Stimulated activated CD8-positive, alpha-beta memory T cell treated with anti-CD3 and anti-CD28 coated beads, Interleukin-7, amount 100 ng/mL, for 48 hours (primary cell): Measurements from ENCODE around the gene WDFY3.
"Not testable (repeated sequence)": the region's sequence is repeated elsewhere in the genome, so short reads cannot be mapped to it uniquely, and the experiment has no call there.

Source experiments
- DNase-seq, 2 donors: peaks; one replicate each; pipeline ENCODE4 v3.0.0-alpha.2; 2020; ENCODE audit warnings: low read depth in 1 of 2; ENCODE audit errors: extremely low read depth in 1 of 2

The WDFY3 gene

DNA sequence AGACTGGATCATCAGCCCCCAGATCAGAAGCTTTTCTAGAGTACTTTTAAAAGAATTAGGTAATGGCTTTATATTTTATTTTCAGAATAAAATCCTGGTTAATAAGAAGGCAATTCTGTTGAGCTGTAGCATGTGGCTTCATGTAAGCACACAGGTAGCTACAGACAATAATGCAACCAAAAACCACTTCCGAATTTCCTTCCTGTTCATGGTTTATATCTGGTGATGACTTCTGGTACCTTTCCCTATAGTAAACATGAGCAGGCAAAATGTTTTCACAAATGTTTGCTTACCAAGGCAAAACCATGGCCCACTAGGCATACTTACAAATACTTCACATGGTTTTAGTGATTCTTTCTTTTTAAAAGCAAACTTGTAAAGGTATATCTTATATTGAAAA lies 239.0 kb downstream of the WDFY3 start:
- DNase-seq, result no peak

DNA sequence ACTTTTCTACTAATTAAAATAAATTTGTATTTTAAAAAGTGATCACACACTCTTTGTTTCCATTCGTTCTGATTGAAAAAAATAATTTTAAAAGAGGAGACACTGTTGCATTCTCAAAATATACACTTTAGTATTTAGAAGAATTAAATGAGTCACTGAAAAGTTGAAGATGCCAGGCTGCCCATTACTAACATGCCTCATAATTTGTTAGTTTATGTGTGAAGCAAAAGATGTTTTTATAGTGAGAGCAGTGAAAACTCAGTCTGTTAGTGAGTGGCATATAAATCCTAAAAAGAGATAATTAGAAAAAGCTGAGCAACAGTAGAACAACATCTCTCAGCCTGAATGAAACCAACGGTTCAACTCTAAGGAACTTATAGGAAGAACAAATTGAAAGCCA lies 240.1 kb downstream of the WDFY3 start:
- DNase-seq, result no peak

DNA sequence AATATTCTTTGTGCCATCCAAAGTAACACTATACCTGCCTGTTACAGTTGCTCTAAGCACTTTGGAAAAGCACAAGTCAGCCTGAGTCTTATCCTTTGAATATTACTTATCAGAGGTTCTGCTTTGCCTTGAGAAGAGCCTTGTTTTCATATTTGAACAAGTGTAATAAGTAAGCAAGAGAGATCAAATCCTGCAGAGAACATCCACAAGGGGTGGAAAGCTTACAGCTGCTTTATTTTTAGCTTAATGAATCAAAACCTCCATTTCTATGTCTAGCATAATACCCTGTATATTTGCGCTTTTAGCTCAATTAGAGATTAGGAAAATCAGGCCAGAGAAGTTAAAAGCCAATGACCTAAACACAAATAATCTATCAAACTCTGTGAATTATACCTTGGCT lies 243.8 kb downstream of the WDFY3 start:
- no peak for DNase-seq

DNA sequence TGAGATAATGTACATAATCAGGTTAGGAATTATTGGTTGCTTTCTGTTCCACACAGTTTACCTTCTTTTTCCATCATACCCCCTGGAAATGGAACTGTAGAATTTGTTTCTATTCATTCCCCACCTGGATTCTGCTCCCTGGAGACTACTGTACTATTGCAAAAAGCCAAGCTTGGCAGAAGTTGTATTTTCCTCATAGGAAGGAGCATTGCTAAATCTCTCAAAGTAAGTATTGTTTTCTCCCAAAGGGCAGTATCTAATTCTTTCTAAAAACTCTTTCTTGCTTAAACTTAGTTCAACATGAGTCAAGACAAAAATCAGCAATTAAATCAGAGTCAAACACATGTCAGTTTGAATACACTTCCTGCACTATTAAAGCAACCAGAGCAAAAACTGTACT lies 247.4 kb downstream of the WDFY3 start:
- no peak for DNase-seq

DNA sequence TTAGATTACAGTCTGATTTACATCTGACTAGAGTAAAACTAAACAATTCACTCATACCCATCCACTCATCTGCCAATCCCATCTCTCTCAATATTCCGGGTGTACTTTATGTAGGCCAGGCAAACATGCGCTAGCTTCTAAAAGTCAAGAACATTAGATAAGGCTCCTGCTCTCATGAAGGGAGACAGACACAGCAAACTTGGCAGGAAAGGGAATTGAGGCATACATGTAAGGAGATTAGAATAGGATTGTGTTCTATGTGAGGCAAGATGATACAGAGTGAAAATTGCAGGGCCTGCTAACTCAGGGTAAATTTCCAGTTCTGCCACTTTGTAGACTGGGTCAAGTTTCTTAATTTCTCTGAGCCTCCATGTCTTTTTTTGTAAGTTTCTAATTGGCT lies 247.8 kb downstream of the WDFY3 start:
- no peak for DNase-seq

DNA sequence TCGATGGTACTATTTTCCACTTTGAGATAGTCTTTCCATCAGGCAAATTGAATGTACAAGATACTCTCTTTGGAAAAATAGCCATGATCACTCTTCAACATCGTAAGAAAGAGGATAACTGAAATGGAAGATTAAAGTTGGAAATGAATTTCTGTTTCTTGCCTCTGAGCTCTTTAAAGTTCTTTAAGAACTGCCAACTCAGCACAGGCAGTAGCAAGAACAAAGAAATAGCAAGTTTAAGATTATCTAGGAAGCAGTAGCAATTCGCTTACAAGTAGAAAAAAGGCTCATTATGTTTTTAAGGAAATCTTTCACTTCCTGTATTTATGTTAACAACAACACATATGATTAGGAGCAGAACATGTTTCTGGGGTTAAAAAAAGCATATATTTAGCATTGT lies 255.9 kb downstream of the WDFY3 start:
- no peak for DNase-seq

DNA sequence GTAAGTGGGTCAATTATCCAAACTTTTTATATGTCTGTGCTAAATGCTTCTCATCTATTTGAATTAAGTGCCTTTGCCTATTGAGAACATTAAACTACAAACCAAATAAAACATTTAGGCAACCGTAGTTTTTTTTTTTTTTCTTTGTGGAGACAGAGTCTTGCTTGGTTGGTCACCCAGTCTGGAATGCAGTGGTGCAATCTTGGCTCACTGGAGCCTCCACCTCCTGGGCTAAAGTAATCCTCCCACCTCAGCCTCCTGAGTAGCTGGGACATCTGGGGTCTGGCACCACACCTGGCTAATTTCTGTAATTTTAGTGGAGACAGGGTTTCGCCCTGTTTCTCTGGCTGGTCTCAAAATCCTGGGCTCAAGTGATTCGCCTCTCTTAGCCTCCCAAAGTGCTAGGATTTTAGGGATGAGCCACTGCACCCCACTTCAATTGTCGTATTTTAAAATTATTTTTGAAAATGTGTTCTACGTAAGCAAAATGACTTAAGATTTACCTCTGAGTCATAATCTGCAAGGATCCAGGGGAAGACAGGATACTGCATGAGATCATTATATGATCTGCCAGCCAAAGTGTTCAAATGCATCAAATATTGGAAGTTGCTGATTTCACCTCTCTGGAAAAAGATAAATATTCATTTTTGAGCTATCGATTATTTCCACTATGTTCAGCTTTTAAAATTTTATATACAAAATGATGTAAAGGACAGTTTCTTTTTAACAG lies 257.9 kb downstream of the WDFY3 start:
- DNase-seq, result no peak

DNA sequence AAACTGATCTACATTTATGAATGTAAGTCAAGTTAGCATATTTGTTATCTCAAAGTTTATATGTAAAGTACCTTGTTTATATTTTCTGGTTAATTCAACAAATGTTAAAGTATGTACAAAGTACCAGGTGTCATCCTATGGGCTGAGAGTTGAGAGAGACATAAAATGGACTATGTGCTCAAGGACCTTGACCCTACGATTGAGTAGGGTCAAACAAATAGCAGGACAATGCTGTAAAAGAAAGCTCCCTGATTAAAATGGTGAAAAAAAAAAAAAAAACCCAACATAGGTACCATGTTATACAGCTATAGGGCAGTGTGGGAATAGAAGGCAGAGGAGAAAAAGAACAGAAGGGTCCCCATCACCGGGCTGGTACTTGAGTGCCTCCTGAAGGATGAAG lies 260.2 kb downstream of the WDFY3 start:
- no peak for DNase-seq

DNA sequence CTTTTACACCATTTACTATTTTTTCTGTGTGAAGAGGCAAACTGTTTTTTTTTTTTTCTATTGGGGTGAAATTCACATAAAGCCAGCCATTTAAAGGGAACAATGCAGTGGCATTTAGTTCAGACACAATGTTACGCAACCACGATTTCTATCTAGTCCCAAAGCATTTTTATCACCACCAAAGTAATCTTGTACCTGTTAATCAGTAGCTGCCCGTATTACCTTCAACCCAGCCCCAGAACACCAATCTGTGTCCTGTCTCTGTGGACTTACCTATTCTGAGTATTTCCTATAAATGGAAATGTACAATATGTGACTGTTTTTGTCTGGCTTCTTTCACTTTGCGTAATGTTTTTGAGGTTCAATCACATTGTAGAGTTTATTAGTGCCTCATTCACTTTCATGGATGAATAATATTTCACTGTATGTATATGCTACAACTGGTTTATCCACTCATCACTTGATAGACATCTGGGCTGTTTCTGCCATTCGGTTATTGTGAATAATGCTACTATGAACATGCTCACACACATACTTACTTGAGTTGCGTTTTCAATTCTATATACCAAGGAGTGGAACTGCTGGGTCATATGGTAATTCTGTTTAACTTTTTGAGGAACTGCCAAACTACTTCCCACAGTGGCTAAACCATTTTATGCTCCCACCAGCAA lies 267.4 kb downstream of the WDFY3 start:
- DNase-seq, result no peak

DNA sequence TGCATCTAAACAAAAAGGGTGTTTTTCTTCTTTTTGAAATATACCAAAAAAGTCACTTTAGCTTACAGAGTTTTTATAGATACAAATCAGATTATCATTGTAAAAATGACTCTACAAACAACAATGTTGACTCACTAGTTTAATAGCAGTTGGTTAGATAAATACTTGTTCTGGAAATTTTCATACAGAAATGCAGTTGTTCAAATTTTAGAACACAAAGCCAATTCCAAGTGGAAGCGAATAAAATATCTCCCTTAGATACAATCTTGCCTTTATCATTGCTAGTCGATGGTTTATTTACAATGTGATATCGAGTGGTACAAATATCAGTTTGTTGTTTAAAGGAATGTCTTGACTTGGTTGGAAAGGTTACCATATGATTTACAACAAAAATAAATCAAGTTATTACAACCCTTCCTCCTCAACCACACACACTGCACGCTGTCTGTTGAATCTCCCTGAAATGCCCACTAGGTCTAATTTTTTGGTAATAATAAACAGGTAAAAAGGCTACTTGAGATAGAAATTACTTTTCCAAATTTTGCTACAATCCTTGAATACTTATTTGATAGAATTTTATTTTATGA lies 268.8 kb downstream of the WDFY3 start:
- no peak for DNase-seq

DNA sequence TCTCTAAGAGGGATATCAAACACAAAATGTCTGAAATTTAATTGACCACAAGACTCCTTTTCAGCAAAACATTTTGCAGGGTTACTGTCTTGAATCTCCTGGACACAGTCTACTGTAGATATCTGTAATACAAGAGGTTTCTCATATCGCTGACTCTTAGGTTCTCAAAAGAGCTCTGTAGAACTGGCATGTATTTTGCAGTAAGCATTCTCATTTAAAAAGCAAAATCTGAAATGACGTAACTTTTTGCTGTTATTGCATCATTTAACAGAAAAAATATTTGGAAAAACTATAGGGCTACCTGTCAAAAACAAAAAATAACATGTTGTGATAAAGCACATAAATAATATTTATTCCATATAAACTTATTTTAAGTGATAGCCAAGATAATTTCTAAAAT lies 269.3 kb downstream of the WDFY3 start:
- DNase-seq, result no peak

DNA sequence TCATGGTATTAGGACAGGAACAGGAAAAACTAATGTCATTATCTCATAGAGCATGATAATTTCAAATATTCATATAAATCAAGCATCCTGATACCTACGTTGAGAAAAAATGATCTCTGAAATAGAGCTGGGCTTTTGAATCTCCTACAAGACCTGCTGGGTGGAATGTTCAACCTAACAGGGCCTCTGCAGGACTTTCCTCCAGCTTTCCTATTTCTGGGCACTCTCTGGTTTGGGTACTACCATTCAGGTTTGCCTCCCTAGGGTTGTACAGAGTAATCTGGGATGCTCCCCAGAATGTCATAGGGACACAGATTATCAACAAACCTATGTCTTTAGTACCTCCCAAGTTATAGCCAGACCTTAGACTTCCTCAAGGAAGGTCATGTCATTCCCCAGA lies 274.7 kb downstream of the WDFY3 start:
- DNase-seq, result no peak

DNA sequence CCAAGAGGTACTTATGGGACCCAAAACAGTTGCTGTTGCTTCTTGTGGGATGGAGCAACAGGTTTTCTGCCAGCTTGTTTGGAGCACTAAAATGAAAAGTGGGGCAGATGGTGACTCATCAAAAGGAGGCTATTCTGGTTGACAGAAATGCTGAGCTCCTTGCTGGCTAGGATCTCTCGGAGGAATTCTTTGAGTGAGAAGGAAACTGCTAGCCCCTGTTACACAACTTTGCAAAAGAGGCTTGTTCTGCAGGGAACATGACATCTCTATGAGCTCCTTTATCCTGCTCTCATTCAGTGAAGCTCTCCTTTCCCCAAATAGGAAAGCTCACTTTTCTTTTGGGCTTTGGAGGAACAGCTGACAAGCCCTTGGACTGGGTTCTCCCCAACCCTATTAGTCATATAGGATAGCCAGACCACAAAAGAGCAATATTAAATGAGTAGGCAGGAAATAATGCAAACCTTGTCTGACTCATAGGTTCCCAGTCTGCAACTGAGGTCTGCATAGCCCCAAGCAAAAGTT lies 275.3 kb downstream of the WDFY3 start:
- no peak for DNase-seq

DNA sequence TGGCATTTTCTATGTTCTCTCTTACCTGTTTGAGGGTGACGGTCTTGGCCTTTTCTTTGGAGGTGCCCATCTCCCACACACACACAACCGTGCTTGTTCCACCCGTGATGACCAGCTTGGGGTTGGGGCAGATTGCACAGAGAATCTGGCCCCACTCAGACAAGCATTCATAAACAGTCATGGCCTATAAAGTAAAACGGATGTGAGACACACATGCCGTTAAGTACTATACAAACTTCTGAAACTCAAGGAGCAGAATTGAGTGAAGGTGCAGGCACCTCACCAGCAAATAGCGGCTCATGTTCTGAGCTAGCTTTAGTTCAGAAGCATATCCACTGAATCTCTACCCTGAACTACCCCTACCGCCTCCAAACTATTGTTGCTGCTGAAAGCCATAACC lies 276.0 kb downstream of the WDFY3 start:
- no peak for DNase-seq

DNA sequence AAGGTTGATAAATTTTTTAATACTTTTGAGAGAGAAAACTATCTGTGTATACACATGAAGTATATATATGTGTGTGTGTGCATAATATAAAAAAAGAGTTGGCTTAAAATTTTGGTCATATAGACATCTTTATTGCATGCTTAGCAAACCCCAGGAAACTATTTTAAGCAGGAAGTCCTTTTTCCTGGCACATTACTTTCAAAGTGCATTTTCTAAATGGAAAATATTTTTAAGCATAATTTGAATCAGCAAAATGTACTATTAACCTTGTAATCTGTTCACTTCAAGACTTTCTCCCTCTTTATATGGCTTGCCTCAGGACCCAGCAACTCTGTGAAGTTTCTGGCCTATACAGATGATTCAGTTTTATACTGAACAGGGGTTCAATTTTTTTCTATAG lies 277.3 kb downstream of the WDFY3 start:
- no peak for DNase-seq

DNA sequence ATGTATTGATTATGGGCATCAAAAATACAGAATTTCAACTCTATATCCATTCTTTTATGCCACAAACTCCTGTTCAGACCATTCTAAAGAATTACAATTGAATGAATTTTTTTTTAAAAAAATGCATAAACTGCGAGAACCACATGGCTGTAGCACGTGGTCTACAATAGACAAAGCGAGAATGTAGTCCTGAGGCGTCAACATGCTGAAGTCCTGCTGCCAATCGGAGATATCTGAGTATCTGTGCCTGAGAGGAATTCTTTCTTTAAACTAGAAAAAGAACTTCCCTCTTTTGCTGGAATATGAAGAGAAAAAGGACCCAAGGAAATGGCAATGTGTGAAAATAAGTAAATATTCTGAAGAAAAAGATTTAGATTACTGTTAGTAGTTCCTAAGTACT lies 277.9 kb downstream of the WDFY3 start:
- DNase-seq, result no peak

DNA sequence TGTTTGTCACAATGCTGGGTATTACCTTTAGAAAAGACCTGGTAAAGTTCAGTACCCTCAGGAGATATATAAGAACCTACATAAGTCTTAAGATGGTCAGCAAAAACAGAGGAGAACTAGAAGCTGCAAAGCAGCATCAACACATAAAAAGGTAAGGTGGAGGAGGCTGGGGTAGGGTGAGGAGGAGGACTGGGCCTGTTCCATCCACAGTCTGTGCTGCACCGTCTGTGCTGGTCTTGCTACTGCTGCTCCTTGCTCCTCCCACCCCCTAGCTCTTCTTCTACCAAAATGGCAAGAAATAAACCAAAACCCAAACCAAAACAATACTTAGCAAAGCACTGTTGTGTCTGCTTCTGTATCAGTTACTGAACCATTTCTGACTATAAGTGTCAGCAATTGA lies 281.4 kb downstream of the WDFY3 start:
- no peak for DNase-seq

DNA sequence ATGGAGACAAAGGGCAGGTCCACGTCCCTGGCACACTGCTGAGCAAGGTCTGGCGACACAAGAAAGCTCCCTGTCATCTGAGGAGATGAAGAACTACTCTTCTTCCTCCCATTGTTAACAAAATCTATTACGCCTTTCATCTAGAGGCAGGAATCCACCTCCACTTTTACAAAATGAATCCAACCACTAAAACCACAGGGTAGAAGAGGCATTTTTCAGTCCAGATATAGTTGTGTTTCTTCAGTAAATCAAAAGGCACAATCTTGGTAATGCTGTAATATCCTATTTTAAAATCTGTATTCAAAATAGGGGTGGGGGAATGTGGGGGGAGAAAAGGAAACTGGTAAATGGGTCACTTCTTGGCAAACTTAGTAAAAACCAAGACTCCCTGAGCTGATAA lies 282.1 kb downstream of the WDFY3 start:
- no peak for DNase-seq

DNA sequence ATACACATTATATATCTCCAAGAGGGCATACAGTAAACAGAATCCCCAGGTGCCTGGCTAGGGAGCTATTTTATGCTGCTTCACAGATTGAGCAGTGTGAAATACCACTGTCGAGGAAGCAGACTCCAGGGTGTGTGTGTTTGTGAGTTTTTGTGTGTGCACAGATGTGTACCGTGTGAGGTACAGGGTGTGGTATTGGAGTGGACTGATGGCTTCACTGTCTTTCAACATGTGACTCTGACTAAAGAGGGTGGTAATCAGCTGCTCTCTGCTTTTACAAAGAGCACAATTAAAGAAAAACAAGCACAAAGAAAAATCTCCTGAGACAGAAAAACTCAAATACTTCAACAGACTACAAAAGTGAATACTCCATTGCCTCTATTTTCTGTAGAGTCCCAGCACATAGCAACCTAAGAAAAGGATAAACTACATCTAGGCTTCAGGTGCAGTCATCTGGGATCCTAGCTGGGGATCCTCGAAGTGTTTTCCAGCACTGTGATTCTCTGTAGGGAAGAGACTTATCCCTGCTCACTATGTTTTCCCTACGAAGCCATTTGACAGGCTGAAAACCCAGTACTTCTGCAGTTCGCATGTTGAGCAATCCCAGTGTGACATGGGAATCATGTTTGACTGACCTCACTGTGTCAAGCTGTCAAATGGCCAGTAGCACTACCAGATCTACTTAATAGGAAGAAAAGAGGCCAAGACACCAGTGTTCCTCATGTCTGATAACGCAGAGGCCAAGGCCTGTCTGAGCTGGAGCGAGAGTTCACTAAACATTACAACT lies 283.2 kb downstream of the WDFY3 start:
- DNase-seq, result no peak

DNA sequence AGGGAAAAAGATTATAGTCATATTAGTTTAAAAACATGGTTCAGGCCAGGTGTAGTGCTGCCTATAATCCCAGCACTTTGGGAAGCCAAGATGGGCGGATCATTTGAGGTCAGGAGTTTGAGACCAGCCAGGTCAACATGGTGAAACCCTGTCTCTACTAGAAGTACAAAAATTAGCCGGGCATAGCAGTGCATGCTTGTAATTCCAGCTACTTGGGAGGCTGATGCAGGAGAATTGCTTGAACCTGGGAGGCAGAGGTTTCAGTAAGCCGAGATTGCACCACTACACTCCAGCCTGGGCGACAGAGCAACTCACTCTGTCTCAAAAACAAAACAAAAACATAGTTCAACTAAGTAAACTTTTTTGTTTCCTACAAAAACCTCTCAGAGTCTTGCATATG lies 283.8 kb downstream of the WDFY3 start:
- not testable (repeated sequence) for DNase-seq

DNA sequence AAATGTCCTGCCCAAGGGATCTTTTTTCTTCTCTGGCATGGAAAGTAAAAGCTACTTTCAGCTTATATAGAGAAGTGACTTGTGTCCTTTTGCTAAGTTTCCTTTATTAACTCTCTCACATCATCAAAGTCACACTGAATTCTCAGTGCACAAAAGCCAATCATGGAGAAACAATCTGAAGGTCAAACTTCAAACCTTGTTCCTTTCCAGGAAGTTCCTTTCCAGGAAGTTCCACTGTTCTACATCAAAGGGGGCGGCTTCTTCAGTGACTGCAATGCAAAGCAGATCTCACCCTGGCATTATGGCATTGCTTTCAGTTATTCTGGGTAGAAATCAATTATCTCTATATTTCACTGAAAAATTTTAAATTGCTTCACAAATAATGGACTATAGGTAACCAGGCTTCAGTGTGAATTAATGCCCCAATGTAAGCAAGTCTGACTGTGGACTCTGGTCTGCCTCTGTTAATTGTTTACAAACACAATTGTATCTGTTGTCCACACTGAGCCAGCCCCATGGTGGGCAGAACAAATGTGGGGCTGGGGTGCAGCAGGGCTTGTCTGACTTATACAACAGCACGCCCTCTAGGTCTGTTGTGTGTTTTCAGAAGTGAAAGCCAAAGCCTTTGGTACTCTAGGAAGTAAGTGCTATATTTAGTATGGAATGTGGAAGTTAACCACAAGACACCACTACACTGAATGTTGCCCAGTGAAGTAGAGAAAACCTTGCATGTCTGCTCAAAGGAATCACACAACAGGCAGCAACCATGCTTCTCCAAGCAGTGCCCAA lies 284.8 kb downstream of the WDFY3 start:
- DNase-seq, result no peak
